HFF-Myc (cell line): Measurements from ENCODE around the gene C5orf15.

Experiments
- DNase-seq: peaks from one replicate; pipeline ENCODE4 v3.0.0-alpha.2; 2011; ENCODE audit warnings: low read depth; ENCODE audit errors: extremely low read depth
- H3K4me3 ChIP-seq: replicated peaks from 2 replicates; pipeline ENCODE4 v1.5.1; 2011; ENCODE audit warnings: low read depth, mild to moderate bottlenecking, control low read depth, low read length
- TF ChIP-seq, protein P1 (sequence below): IDR thresholded peaks from 2 replicates; pipeline ENCODE4 v1.5.1; 2012; ENCODE audit warnings: mild to moderate bottlenecking, low read depth, low read length, control low read depth; ENCODE audit errors: missing control alignments

Gene C5orf15

GRCh38 chr5:133919148-133920136 lies 49.0 kb downstream of the C5orf15 start:
- no peak overlapping the region for H3K4me3 ChIP-seq
- TF ChIP-seq, protein P1, sequence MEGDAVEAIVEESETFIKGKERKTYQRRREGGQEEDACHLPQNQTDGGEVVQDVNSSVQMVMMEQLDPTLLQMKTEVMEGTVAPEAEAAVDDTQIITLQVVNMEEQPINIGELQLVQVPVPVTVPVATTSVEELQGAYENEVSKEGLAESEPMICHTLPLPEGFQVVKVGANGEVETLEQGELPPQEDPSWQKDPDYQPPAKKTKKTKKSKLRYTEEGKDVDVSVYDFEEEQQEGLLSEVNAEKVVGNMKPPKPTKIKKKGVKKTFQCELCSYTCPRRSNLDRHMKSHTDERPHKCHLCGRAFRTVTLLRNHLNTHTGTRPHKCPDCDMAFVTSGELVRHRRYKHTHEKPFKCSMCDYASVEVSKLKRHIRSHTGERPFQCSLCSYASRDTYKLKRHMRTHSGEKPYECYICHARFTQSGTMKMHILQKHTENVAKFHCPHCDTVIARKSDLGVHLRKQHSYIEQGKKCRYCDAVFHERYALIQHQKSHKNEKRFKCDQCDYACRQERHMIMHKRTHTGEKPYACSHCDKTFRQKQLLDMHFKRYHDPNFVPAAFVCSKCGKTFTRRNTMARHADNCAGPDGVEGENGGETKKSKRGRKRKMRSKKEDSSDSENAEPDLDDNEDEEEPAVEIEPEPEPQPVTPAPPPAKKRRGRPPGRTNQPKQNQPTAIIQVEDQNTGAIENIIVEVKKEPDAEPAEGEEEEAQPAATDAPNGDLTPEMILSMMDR: no peak
- DNase-seq: no peak

- TF ChIP-seq, protein P1: no peak
- no peak overlapping the region for H3K4me3 ChIP-seq
- no peak for DNase-seq
Observed at GRCh38 chr5:133918731-133919130, 49.7 kb downstream of the C5orf15 start.

DNA sequence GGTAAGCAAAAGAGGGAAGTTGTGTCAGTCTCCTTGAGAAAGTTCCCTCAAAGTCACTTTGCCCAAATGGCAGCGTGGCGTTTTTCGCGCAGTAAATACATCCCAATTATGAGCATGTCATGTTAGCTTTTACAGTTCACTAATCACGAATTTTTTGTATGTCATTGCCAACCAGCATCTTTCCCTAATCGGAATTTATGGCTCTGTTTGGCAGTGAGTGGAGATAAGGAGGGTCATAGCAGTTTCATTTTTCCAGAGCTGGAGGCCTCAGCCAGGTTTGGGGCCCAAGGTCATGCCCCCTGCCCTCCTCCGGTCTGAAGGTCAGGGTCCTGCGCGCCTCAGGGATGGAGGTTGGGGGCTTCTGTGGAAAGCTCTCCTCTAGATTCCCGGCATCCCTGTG lies 50.1 kb downstream of the C5orf15 start:
- DNase-seq: no peak
- no peak overlapping the region for H3K4me3 ChIP-seq
- TF ChIP-seq, protein P1: no peak

DNA sequence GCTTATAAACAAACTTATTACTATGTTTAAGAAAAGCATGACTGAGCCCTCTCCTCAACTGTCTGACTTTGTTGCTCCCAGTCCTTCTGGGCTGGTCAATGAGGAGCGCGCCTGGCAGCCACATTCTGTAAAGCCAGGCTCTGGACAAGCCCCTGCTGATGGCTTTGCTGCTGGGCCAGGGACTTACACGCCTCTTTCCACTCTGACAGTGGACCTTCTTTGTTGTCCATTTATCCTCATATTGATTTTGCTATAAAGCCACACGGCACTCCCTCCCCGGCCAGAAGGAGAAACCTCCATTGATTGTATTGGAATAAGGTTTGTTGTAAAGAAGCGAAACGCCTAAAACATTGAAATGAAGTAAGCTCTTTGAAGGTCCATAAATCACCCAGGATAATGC lies 50.6 kb downstream of the C5orf15 start:
- no peak overlapping the region for H3K4me3 ChIP-seq
- DNase-seq: no peak
- TF ChIP-seq, protein P1: no peak

GRCh38 chr5:133916914-133917313 lies 51.5 kb downstream of the C5orf15 start:
- TF ChIP-seq, protein P1: no peak
- no peak overlapping the region for H3K4me3 ChIP-seq

GRCh38 chr5:133916479-133916878 lies 51.9 kb downstream of the C5orf15 start:
- TF ChIP-seq, protein P1: no peak
- DNase-seq: no peak
- H3K4me3 ChIP-seq: no peak overlapping the region

More at GRCh38 chr5:133916914-133917313, 51.5 kb downstream of the C5orf15 start:
- no peak for DNase-seq
